ENCODE results near the gene IL23R.

IL23R gene

GRCh38 chr1:67261680-67262079 is 95.4 kb downstream of the IL23R start:
- H3K4me3 ChIP-seq (replicated peaks; ENCODE audit: low read depth, low read length) = no peak overlapping the region
- peak; percentile 23 for TF ChIP-seq CTCF (IDR thresholded peaks at IDR 0.05; ENCODE audit: low read depth, low read length, missing control alignments)
- no peak for DNase-seq (ENCODE audit: extremely low read depth, low read depth)

- H3K4me3 ChIP-seq (replicated peaks; ENCODE audit: low read depth, low read length) = no peak overlapping the region
- TF ChIP-seq CTCF (IDR thresholded peaks at IDR 0.05; ENCODE audit: low read depth, low read length, missing control alignments) = no peak
- no peak for DNase-seq (ENCODE audit: extremely low read depth, low read depth)
Measured at GRCh38 chr1:67262735-67263134, 96.5 kb downstream of the IL23R start.

GRCh38 chr1:67264152-67264551 is 97.9 kb downstream of the IL23R start:
- H3K4me3 ChIP-seq (replicated peaks; ENCODE audit: low read depth, low read length) = no peak overlapping the region
- TF ChIP-seq CTCF (IDR thresholded peaks at IDR 0.05; ENCODE audit: low read depth, low read length, missing control alignments) = no peak
- DNase-seq (ENCODE audit: extremely low read depth, low read depth) = no peak

- no peak for TF ChIP-seq CTCF (IDR thresholded peaks at IDR 0.05; ENCODE audit: low read depth, low read length, missing control alignments)
- DNase-seq (ENCODE audit: extremely low read depth, low read depth) = no peak
- H3K4me3 ChIP-seq (replicated peaks; ENCODE audit: low read depth, low read length) = no peak overlapping the region
Measured at GRCh38 chr1:67264899-67265298, 98.6 kb downstream of the IL23R start.

GRCh38 chr1:67269061-67269460 is 102.8 kb downstream of the IL23R start:
- TF ChIP-seq CTCF (IDR thresholded peaks at IDR 0.05; ENCODE audit: low read depth, low read length, missing control alignments) = no peak
- no peak for DNase-seq (ENCODE audit: extremely low read depth, low read depth)

GRCh38 chr1:67270541-67270940 is 104.3 kb downstream of the IL23R start:
- DNase-seq (ENCODE audit: extremely low read depth, low read depth) = no peak
- H3K4me3 ChIP-seq (replicated peaks; ENCODE audit: low read depth, low read length) = no peak overlapping the region
- no peak for TF ChIP-seq CTCF (IDR thresholded peaks at IDR 0.05; ENCODE audit: low read depth, low read length, missing control alignments)

More at GRCh38 chr1:67269061-67269460, 102.8 kb downstream of the IL23R start:
- H3K4me3 ChIP-seq (replicated peaks; ENCODE audit: low read depth, low read length) = no peak overlapping the region

GRCh38 chr1:67273591-67273990 is 107.3 kb downstream of the IL23R start:
- TF ChIP-seq CTCF (IDR thresholded peaks at IDR 0.05; ENCODE audit: low read depth, low read length, missing control alignments) = no peak
- DNase-seq (ENCODE audit: extremely low read depth, low read depth) = no peak
- H3K4me3 ChIP-seq (replicated peaks; ENCODE audit: low read depth, low read length) = no peak overlapping the region

Data from HFF-Myc (cell line).